NCI-H2029 treated with DMSO at 0.1 percent for 48 hours (cell line): ENCODE results near the gene BCO2.

Experiments used
- DNase-seq: peaks from one replicate; lab custom pipeline; 2025; lab: John Stamatoyannopoulos, UW

BCO2 gene

DNA sequence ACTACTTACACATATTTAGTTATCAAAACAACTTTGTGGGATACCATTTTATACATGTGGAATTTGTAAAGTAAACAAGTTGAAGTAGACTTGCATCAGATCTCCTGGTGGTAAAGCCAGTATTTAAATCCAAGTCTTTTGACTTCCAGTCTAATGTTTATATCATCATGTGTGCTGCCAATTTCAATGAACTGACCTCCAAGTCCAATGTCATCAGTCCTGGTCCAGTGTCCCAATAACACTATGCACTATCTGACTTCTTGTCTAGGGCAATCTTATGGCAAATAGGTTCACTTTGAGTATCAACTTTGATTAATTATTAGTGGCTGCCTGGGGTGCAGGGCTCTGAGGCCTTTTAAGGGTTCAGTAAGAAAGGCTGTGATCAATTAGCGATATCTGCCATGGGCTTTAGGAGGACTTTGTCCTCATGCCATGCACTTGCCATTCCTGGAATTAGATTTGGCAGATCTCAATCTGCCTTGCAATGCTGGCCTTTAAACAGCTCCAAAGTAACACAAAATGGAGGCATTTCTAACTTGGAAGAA lies 41.3 kb downstream of the BCO2 start:
- DNase-seq = no peak

DNA sequence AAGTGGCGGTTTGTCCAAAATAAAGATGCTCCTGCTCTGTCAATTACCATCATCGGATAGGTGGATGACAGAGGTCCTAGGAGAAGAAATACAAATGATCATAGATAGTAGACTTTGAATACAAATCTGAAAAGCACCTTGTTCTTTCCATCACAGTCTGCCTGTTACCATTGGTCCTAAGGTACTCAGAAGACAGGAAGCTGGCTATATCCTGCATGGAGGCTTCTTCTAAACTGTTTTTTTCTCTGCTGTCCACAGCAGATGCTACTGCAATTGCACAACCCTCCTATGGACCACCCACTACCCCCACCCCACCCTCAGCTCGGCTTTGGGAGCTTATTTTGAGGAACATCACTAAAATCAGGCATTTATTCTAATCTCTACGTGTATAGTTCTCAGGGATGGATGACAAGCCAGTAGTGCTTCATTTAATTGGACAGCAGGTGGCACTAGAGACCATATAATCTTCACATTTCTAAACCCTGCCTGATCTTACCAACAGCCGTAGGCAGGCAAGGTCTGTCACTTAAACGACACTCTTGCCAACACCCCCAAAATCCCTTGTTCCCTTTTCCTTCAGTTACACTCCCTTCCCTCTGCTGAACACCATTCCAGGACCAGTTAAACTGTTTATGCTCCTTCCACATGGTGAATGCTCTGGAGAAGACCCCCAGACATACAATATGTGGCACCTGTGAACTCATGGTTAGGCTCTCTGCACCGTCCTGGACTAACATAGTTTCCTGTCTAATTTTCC lies 44.3 kb downstream of the BCO2 start:
- DNase-seq = peak; percentile 83

DNA sequence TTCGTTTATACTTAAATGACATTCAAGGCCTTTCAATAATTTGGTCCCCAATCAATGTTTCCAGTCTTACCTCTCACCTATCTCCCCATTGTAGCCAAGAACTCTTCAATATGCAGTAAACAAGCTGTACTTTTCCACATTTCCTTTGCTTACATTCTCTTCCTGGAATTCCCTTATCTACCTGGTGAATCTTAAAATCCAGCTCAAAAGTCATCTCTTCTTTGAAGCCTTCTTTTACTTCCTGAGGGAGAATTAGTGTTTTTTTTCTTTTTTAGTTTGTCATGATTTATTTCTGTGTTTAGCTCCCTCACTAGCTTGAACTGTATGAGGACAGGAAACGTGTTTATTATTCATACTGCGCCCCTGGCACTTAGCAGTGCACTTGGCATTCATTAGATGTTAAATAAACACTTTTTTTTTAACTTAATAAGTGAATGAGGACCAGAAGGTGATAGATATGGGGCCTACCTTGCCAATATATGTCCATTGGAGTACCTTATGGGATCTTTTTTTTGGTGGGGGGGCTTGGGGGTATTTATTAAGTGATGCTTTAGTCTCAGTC lies 46.0 kb downstream of the BCO2 start:
- DNase-seq = no peak

DNA sequence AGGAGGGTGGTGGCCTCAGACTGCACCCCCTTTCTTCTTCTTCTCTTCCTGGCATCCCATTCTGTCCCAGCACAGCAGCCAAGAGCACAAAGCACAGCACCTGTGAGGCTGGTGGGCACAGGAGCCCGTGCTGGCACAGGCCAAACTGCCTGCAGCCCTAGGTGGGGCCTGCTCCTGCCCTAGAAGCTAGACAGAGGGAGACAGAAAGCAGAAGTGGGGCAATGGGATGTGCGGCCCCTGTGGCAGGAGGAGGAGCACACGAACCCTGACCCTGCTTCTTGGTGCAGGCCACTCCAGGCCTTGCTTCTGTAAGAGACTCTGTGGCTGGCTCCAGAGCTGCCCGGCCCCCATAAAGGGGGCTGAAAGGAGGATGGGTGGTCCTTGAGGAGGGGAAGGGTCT lies 47.0 kb downstream of the BCO2 start:
- no peak for DNase-seq

DNA sequence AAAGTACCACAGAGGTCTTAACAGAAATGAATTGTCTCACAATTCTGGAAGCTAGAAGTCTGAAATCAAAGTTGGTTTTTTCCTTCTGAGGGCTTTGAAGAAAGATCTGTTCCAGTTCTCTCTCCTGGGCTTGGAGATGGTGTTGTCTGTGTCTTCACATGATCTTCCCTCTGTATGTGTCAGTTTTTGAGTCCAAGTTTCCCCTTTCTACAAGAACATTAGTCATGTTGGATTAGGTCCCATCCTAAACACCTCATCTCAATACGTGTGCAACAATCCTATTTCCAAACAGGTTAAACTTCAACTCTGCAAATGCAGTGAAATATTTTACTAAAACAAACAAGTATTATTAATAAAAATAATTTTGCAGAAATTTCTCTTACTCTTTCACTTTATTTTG lies 47.8 kb downstream of the BCO2 start:
- DNase-seq = no peak

DNA sequence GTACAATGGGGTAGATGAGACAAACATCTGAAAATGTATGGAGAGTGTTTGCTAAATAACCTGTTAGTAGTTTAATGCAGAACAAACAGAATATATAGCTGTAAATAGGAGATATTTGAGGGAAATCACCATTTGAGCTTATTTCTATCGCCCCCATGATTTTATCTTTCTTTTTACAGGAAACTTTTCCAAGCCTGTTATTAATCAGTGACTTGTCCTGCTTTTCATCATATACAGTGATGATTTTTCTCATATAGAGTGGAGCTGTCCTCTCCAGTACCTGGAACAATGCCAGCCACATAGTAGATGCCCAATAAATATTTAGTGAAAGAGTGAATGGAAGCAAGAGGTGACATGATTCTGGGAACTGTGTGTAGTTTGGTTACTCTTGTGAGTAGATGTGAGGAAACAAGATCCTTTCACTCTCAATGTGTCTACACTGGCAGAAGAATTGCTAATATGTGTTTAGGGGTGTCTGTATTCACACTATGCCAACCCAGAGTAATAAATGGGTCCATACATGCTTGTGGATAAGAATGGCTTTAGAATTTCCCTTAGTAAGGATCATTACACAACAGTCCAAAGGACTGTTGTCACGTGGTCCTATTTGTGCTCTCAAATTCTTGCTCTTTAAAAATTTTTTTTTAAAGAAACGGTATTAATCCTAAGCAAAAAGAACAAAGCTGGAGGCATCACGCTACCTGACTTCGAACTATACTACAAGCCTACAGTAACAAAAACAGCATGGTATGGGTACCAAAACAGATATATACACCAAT lies 48.6 kb downstream of the BCO2 start:
- DNase-seq = no peak

DNA sequence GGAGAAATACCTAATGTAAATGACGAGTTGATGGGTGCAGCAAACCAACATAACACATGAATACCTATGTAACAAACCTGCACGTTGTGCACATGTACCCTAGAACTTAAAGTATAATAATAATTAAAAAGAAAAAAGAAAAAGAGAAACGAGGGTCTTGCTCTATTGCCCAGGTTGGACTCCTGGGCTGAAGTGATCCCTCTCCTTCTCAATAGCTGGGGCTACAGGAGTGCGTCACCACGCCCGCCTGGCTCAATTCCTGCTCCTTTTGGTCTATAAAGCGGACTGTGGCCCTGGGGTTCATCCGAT lies 50.4 kb downstream of the BCO2 start:
- no peak for DNase-seq

DNA sequence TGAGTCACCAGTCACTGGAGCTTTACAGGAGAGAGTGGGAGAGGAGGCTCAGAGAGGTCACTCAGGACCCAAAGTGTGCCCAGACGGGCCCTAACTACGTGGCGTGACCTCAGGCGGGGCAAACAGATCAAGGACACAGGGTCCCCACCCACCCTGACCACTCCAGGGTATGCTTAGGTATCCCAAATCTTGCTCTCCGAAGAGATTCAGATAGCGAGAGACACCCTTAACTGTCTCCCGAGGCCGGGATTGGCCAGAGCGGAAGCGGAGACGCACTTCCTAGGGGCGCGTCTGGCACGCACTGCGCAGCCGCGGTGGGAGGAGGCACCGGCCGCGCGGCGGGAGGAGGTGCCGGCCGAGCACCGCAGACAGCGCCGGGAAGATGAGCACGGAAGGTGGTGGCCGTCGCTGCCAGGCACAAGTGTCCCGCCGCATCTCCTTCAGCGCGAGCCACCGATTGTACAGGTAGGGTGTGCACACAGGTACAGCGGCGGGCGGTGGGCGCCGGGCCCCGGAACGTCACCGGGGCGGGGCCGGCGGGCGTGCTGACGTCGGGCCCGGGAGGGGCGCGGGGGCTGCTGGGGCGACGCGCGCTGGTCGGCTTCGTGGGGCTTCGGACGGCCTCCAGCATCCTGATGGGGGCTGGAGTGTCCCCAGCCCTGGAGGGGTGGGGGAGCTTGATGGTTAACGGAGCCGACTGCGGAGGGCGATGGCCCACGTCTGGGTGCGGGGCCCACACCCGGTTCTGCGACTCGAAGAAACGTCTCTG lies 50.9 kb downstream of the BCO2 start, which contains the start of gene PTS:
PTS (plus strand) TSS at position 367 of the 769 bp plus-strand sequence; CDS start at position 383, 16 bp downstream.
- DNase-seq = peak; percentile 61

DNA sequence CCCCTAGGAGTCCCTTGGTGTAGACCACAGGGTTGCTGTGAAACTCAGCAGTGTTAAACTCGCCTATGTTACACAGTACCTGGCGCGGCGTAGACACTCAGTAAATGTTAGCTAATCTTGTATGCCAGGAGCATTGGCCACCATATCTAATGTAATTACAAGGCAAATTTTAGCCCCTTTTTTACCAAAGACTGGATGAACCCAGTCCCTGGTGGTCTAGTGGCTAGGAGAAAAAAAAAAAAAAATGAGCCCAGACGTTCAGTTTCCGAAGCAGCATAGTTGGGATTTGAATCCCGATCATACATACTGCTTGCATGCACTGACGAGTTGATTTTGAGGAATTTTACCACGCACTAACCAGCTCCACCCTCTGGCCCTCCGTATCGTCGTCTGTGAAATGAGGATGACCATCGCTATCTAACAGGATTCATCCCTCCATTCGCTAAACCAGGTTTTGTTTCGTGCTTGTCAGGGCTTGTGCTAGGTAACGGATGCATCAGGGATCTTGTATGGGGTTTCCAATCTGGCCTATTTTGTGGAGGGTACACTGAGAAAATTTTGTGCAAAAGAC lies 51.6 kb downstream of the BCO2 start:
- no peak for DNase-seq

DNA sequence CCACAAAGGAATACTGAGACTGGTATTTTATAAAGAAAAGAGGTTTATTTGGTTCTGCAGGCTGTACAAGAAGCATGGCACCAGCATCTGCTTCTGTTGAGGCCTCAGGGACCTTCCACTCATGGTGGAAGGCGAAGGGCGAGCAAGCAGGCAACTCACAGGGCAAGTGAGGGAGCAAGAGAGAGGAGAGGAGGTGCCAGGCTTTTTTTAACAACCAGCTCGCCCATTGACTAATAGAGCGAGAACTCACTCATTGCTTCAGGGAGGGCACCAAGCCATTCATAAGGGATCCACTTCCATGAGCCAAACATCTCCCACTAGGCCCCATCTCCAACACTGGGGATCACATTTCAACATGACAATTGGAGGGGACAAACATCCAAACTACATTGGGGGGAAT lies 52.2 kb downstream of the BCO2 start:
- DNase-seq = no peak

DNA sequence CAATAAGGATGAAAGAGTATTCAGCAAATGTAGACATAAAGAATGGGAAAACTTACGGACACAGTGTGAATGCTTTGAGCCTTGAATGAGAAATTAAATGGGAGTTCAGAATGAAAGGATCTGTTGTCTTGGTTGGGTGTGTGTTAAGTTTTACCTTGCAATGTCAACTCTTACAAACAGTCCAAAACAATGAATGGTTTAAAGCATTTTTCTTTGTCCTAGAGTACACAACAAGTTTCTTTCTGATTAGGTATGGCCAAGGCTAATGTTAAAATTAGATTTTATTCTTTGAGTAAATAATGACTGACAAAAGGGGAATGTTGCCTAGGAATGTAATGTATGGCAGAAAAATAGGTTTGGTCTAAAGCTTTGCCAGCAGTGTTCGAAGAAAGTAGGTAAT lies 53.4 kb downstream of the BCO2 start:
- no peak for DNase-seq

DNA sequence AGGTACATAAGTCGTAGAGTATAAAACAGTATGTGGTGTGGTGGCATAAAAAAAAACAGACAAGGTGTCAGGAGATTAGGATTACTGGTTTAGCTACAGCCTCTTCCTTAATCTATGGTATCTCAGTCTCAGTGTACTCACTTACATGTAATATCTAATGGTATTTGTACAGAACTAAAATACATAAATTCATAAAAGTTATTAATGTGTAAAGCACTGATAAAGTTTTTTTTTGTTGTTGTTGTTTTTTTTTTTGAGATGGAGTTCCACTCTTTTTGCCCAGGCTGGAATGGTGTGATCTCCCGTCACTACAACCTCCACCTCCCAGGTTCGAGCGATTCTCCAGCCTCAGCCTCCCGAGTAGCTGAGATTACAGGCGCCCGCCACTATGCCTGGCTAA lies 53.8 kb downstream of the BCO2 start:
- DNase-seq = no peak

DNA sequence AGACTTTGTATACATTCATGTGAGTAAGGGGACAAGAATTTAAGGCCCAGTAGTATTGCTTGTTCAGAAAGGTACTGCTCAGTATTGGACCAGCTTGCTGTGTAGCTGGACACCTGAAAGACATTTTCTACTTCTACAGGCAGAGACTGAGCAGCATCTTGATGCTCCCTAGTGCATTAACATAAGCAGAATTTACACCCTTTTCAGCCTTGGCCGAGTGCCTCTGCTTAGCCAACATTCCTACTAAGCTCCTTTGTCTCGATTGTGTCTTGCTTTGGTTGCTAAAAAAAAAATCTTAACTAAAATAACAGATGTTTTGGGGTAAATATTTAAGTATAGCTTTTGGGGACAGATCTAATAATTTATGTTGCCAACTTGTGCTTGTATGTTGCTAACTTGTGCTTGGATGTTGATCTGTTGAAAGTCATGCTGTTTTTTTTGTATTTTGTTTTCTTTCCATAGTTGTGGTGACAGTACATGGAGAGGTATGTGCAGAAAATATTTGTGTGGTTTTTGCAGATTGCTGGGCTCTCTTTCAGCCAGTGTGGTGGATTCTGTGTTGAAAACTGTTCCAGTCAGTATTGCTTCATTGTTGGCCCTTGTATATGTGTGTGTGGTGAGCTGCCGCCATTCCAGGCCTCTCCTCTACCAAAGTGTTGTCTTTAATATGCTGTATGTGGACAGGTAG lies 54.6 kb downstream of the BCO2 start:
- DNase-seq = no peak

DNA sequence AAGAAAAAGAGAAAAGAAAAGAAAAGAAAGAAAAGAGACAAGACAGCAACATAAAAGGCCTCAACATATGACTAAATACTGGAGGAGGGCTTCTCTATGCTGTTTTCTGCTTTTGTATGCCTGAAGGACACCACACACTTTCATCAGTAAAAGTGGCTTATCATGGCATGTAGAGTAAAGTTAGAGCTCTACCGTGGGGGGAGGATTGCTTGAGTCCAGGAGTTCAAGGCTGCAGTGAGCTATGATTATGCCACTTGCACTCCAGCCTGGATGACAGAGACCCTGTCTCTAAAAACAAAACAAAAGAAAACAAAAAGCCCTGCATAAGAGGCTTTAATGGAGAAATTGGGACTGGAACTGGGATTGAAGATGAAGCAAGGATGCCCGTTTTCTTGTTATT lies 56.6 kb downstream of the BCO2 start:
- DNase-seq = no peak

DNA sequence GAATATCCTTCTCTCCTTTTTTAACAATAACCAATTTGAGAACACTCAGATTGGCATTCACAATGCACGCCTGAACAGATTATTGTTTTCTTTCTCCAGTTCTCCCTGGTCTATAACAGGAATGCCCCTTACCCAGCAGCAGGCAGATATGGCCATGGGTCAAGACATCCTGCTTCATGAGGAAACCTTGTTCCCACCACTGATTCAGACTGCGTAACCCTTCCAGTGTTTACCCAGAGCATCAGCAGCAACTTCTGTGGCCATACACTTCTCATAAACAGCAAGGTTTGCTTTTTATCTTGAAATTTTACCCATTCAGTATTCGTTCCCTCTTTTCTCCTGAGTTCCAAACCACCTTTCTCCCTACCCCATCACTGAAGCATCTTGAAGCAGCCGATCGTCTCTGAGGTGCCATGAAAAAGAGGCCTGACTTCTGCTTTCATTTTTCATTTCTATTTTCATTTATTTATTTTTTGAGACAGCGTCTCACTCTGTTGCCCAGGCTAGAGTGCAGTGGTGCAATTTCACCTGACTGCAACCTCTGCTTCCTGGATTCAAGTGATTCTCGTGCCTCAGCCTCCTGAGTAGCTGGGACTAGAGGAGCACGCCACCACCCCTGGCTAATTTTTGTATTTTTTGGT lies 60.6 kb downstream of the BCO2 start:
- DNase-seq = no peak

DNA sequence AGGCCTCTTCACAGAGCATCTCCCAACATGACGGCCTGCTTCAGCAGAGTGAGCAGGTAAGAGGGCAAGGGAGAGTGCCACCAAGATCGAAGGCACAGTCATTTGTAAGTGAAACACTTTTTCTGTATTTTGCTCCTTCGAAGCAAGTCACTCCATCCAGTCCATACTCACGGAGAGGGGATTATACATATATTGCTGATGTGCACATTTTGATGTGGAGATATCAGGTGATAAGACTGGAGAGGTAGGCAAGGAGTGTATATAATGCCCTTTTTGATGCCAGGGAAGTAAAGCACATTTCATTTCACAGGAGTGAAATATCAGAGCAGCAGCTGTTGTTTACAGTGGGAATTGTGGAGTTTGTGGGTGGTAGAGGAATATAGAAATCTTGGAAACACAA lies 62.1 kb downstream of the BCO2 start:
- DNase-seq = no peak

DNA sequence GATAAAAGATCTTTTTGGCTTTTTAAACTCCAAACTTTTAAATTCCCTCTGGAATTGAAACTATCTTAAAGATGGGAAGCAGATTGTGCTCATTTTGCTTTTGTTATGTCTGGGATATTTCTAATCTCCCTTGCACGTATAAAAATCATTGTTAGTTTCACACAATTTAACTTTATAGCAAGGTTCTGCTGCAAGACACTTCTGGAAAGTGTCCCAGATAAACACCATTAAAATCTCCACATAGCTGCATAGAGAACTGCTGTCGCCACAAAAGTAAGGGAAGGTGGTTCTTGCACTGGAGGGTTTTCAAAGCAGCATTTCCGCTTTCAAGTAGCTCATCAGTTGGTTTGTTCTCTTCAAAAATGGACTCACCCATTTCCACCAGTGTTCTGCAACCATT lies 62.7 kb downstream of the BCO2 start:
- no peak for DNase-seq

DNA sequence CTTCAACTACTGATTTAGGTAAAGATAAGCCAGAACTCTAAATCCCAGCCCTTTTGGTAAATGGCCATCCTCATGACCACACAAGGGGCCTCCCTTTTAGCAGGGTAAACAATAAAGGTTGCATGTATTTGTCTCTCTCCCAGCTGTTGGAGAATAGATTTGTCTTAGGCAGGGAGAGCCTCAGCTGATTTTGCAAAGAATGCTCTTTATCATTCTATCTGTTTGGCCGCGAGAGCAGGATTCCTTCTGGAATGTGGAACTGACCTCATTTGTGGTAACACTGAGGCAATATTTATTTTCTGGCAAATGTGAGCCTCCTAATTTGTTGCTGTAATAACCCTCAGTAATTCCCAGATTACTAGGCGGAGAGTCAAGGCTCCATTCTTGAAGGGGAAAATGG lies 66.2 kb downstream of the BCO2 start:
- no peak for DNase-seq

DNA sequence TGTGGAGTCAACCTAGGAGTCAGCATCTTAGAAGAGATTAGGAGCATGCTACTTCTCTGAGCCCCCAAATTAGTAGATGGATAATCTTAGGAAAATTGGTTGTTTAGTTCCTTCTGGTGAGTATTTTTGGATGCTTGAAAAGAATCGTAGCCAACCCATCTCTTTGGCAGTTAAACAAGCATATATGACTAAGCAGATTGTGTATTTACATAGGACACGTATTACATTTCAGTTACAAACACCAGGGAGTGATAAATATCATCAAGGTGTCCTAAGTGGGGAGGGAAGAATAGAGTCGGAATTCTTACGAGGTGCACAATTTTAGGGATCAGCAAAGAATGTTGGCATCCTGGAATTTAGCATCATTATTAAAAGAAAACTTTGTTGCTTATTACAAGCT lies 71.9 kb downstream of the BCO2 start:
- DNase-seq = no peak

DNA sequence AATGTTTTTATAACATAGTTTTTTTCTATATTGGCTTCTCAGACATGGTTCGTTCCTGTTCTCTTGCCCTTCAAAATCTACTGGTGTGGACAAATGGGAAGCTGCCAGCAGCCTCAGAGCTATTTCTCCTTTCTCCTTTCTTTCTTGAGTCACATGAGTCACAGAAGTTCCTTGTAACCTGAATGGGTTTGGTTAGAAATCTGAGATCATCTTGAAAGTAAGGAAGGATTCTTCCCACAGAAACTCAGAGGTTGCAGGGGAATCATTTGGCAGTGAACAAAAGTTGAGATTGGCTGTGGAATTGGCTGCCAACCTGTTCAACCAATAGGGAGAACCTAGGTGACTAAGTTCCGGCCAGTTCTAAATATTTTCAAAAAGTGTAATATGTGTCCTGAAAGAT lies 72.9 kb downstream of the BCO2 start:
- DNase-seq = no peak
